ENCODE data around the gene DNAJB8.
A peak's percentile ranks its signal among the peaks of the same experiment; 100 is the strongest.

Gene DNAJB8

GRCh38 chr3:128466840-128467541 lies at the start of gene DNAJB8:
Gene DNAJB8, minus strand, starts transcription at chr3:128466890. Its CDS starts 3,645 bp downstream, at chr3:128463245.
- DNase-seq (ENCODE audit: low read depth in 2 of 2): peak in 1 of 2 donors; percentile 23

DNA sequence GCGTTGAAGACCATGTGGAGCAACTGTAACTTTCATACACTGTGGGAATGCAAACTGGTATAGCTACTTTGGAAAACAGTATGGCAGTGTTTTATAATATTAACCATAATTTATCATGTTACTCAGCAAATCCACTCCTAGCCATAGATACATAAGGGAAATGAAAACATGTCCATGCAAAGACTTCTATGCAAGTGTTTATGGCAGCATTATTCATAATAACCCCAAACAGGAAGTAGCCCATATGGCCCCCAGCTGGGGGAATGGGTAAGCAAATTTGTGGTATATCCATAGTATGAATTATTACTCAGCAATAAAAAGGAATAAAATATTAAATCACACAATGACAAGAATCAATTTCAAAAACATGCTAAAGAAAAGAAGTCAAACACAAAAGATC lies 49.3 kb upstream of the DNAJB8 start:
- no peak for DNase-seq (ENCODE audit: low read depth in 2 of 2)

- no peak for DNase-seq (ENCODE audit: low read depth in 2 of 2)
Measured at GRCh38 chr3:128508852-128509251, 42.2 kb upstream of the DNAJB8 start.

DNA sequence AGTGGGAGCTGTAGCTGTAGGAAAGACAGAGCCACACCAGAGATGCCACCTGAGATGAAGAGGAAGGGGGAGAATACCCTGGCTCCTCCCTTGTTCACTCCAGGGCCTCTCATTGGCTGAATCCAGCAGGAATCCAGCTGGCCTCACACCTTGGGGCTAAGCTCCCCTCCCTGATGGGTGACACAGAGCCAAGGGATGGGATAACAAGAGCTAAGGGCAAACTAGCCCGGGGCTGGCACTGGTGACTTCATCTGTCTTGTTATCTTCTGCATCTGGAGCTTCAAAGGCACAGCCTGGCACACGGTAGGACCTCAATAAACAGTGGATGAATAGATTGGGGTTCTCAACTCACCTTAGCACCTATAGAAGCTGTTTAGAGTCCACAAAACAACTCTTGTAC lies 40.1 kb upstream of the DNAJB8 start:
- no peak for DNase-seq (ENCODE audit: low read depth in 2 of 2)

GRCh38 chr3:128505771-128506170 lies 39.1 kb upstream of the DNAJB8 start:
- DNase-seq (ENCODE audit: low read depth in 2 of 2): no peak

DNA sequence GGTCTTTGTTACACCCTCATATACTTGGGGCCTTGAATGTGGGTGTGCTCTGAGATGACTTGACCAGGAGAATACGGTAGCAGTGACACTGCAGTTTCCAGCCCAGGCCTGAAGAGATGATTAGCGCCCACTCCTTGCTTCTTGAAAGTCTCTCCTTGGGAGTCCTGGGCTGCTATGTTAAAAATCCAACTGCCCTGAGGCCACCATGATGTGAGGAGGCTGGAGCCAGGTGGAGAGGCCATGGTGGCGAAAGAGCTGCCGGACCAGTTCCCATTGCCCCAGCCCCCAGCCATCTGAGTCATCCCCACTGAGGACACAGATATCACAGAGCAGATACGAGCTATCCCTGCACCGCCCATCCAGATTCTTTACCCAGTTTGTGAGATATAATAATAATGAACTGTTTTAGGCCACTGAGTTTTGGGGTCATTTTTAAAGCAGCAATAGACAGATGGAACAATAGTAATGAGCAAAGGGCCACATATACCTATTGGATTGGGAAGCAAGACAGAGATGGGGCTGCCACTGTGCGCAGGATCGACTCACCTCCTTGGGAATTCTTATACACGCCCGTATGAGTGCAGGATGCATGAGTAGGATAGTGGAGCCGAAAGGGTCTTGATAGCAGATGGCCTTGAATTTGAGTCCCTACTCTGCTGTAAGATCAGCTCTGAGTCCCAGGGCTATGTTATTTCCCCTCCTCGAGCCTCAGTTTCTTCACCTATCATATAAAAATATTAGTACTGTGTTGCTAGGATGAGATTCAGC lies 38.5 kb upstream of the DNAJB8 start:
- no peak for DNase-seq (ENCODE audit: low read depth in 2 of 2)

DNA sequence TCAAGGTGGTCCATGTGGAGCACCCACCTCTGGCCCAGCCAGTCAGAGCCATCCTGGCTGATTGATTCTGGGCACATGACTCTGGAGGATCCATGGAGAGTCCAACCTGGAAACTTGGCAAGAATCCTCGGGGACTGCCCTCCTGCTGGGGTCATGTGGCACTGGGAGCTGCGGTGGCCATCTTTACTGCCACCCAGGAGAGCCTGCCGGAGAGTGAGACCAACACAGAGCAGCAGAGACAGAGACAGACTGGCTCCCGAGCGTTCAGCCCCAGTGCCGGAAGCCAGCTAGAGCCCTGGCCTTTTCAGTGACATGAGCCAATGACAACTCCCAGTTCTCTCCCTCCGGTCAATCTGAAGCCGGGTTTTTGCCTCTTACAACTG lies 37.8 kb upstream of the DNAJB8 start:
- DNase-seq (ENCODE audit: low read depth in 2 of 2): no peak

- no peak for DNase-seq (ENCODE audit: low read depth in 2 of 2)
Measured at GRCh38 chr3:128503751-128504532, 37.3 kb upstream of the DNAJB8 start.

GRCh38 chr3:128503164-128503651 lies 36.5 kb upstream of the DNAJB8 start:
- DNase-seq (ENCODE audit: low read depth in 2 of 2): no peak

- no peak for DNase-seq (ENCODE audit: low read depth in 2 of 2)
Measured at GRCh38 chr3:128502712-128503111, 36.0 kb upstream of the DNAJB8 start.

- no peak for DNase-seq (ENCODE audit: low read depth in 2 of 2)
Measured at GRCh38 chr3:128501431-128501830, 34.7 kb upstream of the DNAJB8 start.

DNA sequence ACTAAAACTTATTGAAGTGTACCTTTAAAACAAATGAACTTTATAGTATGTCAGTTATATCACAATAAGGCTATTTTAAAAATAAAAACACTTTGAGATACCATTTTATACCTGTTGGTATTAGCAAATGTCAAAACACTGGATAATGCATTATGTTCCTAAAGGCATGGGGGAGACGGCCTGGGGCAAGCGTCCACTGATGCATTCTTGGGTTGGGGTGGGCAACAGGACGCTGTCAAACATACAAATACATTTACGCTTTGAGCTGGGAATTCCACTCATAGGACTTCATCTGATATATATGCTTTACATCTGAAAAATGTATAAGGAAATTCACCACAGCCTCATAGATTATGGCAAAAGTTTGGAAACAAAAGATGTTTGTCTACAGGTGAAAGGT lies 33.9 kb upstream of the DNAJB8 start:
- no peak for DNase-seq (ENCODE audit: low read depth in 2 of 2)

DNA sequence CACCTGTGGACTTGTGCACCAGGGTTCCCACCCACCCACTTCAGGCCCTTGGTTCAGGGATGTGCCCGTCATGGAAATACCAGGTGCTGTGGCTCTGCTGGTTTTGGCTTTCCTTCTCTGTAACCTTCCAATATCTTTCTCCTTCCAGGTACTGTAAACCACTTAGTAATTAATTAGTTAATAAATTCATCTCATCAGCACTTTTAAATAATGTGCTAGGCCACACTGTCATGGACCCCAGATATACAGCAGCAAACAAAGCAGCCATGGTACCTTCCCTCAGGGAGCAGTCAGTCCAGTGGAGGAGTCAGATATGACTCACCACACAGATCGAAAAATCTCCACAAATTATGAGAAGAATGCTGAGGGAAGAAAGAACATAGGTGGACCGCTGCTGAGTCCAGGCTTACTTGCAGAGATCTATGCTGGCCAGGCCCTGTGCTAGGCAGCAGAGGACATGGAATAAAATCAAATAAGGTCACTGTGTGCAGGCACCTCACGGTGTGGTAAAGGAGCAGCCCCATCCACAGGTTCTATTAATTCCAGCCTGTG lies 33.1 kb upstream of the DNAJB8 start:
- no peak for DNase-seq (ENCODE audit: low read depth in 2 of 2)

DNA sequence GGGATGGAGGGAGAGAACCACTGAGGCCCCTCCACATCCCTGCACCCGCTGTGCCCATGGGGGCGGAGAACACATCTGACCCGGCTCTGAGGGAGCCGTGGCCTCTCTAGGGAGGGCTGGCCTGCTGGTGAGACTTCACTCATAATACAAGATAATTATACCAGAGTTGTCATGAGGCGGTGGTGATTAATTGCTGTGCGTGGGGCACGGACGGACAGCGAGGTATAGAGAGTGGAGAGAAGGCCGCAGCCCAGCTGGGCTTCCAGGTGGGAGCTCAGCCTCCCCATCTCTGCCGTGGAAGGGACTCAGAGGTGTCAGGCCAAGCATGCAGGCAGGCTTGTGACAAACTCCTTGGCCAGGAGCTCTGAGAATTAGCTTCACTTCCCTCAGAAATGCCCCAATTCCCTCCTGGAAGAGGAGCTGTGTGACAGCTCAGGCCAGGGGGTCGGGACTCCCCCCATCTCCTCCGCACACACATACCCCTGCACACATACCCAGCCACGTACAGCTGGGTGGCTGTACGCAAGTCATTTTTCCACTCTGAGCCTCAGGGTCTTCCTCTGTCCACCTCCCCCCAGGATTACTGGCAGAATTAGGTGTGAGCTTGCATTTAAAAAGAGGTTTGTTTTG lies 32.3 kb upstream of the DNAJB8 start:
- no peak for DNase-seq (ENCODE audit: low read depth in 2 of 2)

DNA sequence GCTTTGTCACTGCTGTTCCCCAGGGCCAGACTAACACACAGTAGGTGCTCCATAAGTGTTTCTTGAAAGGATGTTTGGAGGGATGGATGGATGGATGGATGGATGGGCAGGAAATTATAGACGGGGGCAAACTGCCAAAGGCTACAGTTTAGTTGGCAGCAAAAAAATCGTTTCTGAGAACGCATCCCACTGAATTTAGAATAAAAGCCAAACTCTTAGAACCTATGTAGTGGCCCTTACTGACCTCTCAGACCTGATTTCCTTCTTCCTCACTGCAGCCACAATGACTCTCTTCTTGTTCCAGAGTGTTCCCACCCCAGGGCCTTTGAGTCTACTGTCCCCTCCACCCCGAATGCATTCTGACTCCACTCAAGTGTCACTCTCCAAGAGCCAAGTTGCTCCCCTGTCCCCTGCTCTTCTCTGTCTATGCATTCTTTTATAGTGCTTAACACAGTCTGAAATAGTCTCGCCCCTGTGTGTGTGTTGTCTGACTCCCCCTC lies 31.5 kb upstream of the DNAJB8 start:
- no peak for DNase-seq (ENCODE audit: low read depth in 2 of 2)

- DNase-seq (ENCODE audit: low read depth in 2 of 2): peak in 1 of 2 donors; percentile 55
Measured at GRCh38 chr3:128497305-128498126, 30.8 kb upstream of the DNAJB8 start.

DNA sequence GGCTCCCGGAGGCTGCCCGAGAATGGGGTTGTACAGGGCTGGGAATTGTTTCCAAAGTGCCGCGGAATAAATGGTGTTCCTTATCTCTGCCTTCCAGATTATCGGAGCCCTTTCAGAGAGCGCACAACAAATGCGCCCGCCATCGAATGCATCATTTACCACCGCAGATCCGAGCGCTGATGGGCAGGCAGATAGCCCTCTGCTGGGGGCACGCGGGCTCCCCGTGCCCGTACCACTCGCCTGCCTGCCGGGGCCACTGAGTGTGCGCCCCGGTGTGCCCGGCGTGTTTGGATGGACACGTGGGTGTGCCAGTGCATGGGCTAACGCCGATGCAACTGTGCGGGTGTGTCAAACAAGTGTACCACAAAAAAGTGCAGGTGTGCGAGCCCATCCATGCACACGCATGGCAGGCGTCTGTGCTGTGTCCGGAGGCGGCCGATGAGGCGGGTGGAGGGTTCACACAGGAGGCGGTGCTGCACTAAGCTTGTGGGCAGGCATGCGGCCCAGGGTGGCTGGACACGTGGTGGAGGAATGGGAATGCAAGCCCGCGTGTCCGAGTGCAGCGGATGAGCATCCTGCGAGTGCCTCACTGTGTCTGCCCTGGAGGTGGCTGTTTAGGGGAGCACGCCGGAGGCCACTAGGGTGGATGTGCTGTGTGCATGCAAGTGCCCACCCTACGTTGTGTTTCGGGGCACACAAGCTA lies 30.1 kb upstream of the DNAJB8 start:
- no peak for DNase-seq (ENCODE audit: low read depth in 2 of 2)

DNA sequence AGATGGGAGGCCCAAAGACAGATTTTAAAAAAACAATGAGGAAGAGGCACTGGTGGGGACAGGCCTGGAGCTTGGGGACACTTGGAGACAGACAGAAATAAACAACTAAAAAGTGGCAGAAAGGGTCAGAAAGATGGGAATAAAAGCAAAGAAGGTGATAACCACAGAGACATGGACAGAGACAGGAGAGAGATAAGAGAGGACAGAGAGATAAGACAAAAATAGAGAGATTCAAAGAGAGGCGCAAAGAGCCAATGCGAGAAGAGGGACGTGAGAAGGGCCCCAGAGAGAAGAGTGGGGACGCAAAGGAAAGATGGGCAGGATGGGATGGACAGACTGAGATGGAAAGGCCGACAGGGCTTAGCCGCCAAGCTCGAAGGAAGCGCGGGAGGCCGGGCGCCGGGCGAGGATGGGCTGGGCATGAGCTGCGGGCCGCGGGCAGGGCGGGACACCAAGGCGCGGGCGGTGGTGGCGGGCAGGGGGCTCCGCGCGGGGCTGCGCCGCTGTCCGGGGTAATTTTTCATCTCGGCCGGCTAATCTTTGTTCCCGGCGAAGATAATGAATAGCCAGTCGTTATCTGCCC lies 29.4 kb upstream of the DNAJB8 start:
- DNase-seq (ENCODE audit: low read depth in 2 of 2): no peak

GRCh38 chr3:128495435-128495970 lies 28.8 kb upstream of the DNAJB8 start:
- no peak for DNase-seq (ENCODE audit: low read depth in 2 of 2)

All from stimulated activated CD4-positive, alpha-beta T cell treated with anti-CD3 and anti-CD28 coated beads, Interleukin-15, amount 100 ng/mL, for 48 hours (primary cell).